Lung (tissue), 12 donors: ENCODE data around the gene TBC1D13. TPM values are rescaled to one million over a fixed set of nuclear protein-coding genes. Genes with fewer than 3 reads are reported as not detected.
"Not testable (repeated sequence)": the region's sequence is repeated elsewhere in the genome, so short reads cannot be mapped to it uniquely, and the experiment has no call there.

Source experiments
- ATAC-seq: fragments of 200-7000 bp; cut with Tn5 transposase; one replicate; pipeline ENCODE4 v1.9.1; 2020; ENCODE audit warnings: moderate number of reproducible peaks; ENCODE audit not compliant: insufficient read depth, low FRiP score
- DNase-seq, 3 donors: peaks; one replicate each; pipeline ENCODE4 v3.0.0-alpha.2; 2013 to 2017
- H3K27ac ChIP-seq, 2 donors: one replicate each; pipeline ENCODE4 v1.5.1; 2013; ENCODE audit warnings: mild to moderate bottlenecking in 2 of 2, moderate library complexity in 2 of 2, control low read depth in 1 of 2, inconsistent platforms in 1 of 2, low read depth in 1 of 2, low read length in 1 of 2
- H3K27me3 ChIP-seq, 3 donors: one replicate each; pipeline ENCODE4 v1.5.1; 2013; ENCODE audit warnings: low read length in 2 of 3; ENCODE audit not compliant: control insufficient read depth in 3 of 3, insufficient read depth in 3 of 3
- H3K36me3 ChIP-seq, 4 donors: one replicate each; pipeline ENCODE4 v1.5.1; 2013; ENCODE audit warnings: low read length in 4 of 4, mild to moderate bottlenecking in 1 of 4, moderate library complexity in 1 of 4; ENCODE audit not compliant: control insufficient read depth in 4 of 4, insufficient read depth in 4 of 4
- H3K4me1 ChIP-seq, 5 donors: one replicate each; pipeline ENCODE4 v1.5.1; 2013; ENCODE audit warnings: low read length in 5 of 5, mild to moderate bottlenecking in 2 of 5, moderate library complexity in 1 of 5; ENCODE audit not compliant: control insufficient read depth in 5 of 5, insufficient read depth in 5 of 5
- H3K4me3 ChIP-seq: one replicate; pipeline ENCODE4 v1.5.1; 2013; ENCODE audit warnings: mild to moderate bottlenecking, control low read depth, moderate library complexity
- H3K9ac ChIP-seq, 2 donors: one replicate each; pipeline ENCODE4 v1.5.1; 2013; ENCODE audit warnings: low read length in 2 of 2, control low read depth in 1 of 2; ENCODE audit not compliant: insufficient read depth in 1 of 2
- H3K9me3 ChIP-seq, 4 donors: one replicate each; pipeline ENCODE4 v1.5.1; 2013; ENCODE audit warnings: low read length in 3 of 4, mild to moderate bottlenecking in 1 of 4, moderate library complexity in 1 of 4; ENCODE audit not compliant: control insufficient read depth in 4 of 4, insufficient read depth in 3 of 4
- CTCF ChIP-seq: IDR thresholded peaks from 2 replicates; pipeline ENCODE4 v1.5.1; 2012; ENCODE audit warnings: mild to moderate bottlenecking; ENCODE audit errors: control extremely low read depth, extremely low read depth
- WGBS, 2 donors: extraction: QIAGEN DNeasy Blood & Tissue Kit; methylation state at CpG; one replicate each; pipeline ENCODE4 v1.1.7; 2013; 5-methylcytosine and 5-hydroxymethylcytosine counted together
- polyA plus RNA-seq, 2 donors: library from polyadenylated mRNA; stranded (reverse); fragments of 200-250 nt; gene quantifications; one replicate each; pipeline ENCODE4 v1.2.1, GENCODE V29; 2013
- total RNA-seq, 2 donors: library from RNA; depleted of rRNA in 1 of 2; stranded (reverse); fragments of >200 nt in 1 of 2; gene quantifications; one replicate each; pipeline ENCODE4 v1.2.1, GENCODE V29; 2014 to 2021
- donor health status: control.
- donor health status: control.
- donor health status: Bipolar disorder and iron deficiency.
- donor health status: healthy.
- donor health status: DM: yes; HTN: yes; CAD: no.

The TBC1D13 gene
- total and polyA plus RNA-seq, 4 donors = 9.7 to 27.7 (median 14.1) TPM

GRCh38 chr9:128841694-128842492, 54.8 kb downstream of the TBC1D13 start:
- DNase-seq (no peak), ATAC-seq (no peak)
- no peaks in the 10 kb centered on the region for H3K36me3 ChIP-seq
- TF ChIP-seq CTCF = no peak
- no peaks in the 10 kb centered on the region for H3K4me1 ChIP-seq
- no peak overlapping the region for H3K27ac ChIP-seq
- no peaks in the 10 kb centered on the region for H3K27me3 ChIP-seq
- no peaks in the 10 kb centered on the region for H3K9me3 ChIP-seq
- H3K4me3 ChIP-seq = no peak overlapping the region
- 88 to 91% methylated on average over 12 of the region's 12 CpGs for WGBS, 2 donors
- no peak overlapping the region for H3K9ac ChIP-seq

- H3K4me1 ChIP-seq, H3K27me3 ChIP-seq, H3K4me3 ChIP-seq, H3K36me3 ChIP-seq, H3K9ac ChIP-seq, H3K27ac ChIP-seq, H3K9me3 ChIP-seq, ATAC-seq, DNase-seq: not testable (repeated sequence)
- 98% methylated on average over 7 of the region's 7 CpGs for WGBS, 2 donors
These were observed 56.1 kb downstream of the TBC1D13 start for GRCh38 chr9:128843171-128843570.

GRCh38 chr9:128845186-128845931, 58.3 kb downstream of the TBC1D13 start:
- ATAC-seq (no peak), DNase-seq (no peak)
- no peak overlapping the region for H3K27ac ChIP-seq
- TF ChIP-seq CTCF = no peak
- no peaks in the 10 kb centered on the region for H3K4me1 ChIP-seq
- H3K9ac ChIP-seq = no peak overlapping the region
- whole genome bisulfite sequencing, 2 donors = 82 to 89% methylated on average over 13 of the region's 13 CpGs
- H3K36me3 ChIP-seq = no peaks in the 10 kb centered on the region
- no peaks in the 10 kb centered on the region for H3K27me3 ChIP-seq
- no peak overlapping the region for H3K4me3 ChIP-seq
- peaks cover 0 to 2% (median 0%) of the 10 kb centered on the region in 4 donors for H3K9me3 ChIP-seq

GRCh38 chr9:128846680-128847030, 59.6 kb downstream of the TBC1D13 start:
- no peak overlapping the region for H3K4me3 ChIP-seq
- H3K36me3 ChIP-seq = no peaks in the 10 kb centered on the region
- no peak overlapping the region for H3K9ac ChIP-seq
- TF ChIP-seq CTCF = no peak
- DNase-seq = no peak
- WGBS, 2 donors = 95 to 98% methylated on average over 3 of the region's 3 CpGs
- no peaks in the 10 kb centered on the region for H3K27me3 ChIP-seq
- H3K27ac ChIP-seq = no peak overlapping the region
- no peaks in the 10 kb centered on the region for H3K4me1 ChIP-seq
- peaks cover 0 to 2% (median 0%) of the 10 kb centered on the region in 4 donors for H3K9me3 ChIP-seq
- no peak for ATAC-seq
